K562 (cell line): ENCODE measurements around the gene EYA3. TPM values are rescaled to one million over a fixed set of nuclear protein-coding genes. Genes with fewer than 3 reads are reported as not detected.
A peak's percentile ranks its signal among the peaks of the same experiment; 100 is the strongest.

ENCODE experiments used
- ATAC-seq: fragments of 200-7000 bp; cut with Tn5 transposase; 3 replicates; pipeline ENCODE4 v1.9.1; 2020; ENCODE audit warnings: moderate library complexity
- BruUV-seq: library from RNA; stranded (reverse); fragments of 400-500 nt; replicated peaks from 2 replicates; lab custom pipeline; 2021; lab: Mats Ljungman, UMichigan
- CTCF ChIA-PET: fragments of 300-600 bp; formaldehyde crosslinking; extraction: SDS; loops from one replicate; lab custom pipeline; 2021; ENCODE audit warnings: low intra/inter-chr PET ratio; lab: Yijun Ruan, JAX
- POLR2A ChIA-PET: fragments of 300-600, 350-650 bp; sonication (Branson Sonifier 250); formaldehyde crosslinking; extraction: SDS; loops from one replicate; lab custom pipeline; 2021; ENCODE audit warnings: antibody characterized with exemption, inconsistent platforms; lab: Yijun Ruan, JAX
- DNase-seq, 4 experiments: peaks; one replicate each; pipeline versions ENCODE4 v3.0.0 to v3.0.0-alpha.2; 2011 to 2018; ENCODE audit warnings: low spot score in 3 of 4, mixed read lengths in 3 of 4; ENCODE audit errors: extremely low read depth in 1 of 4
- FAIRE-seq: peaks from 2 replicates; lab custom pipeline; 2011; peaks lifted over from hg19 to GRCh38; lab: Jason Lieb, UNC
- H2AFZ ChIP-seq: 2 replicates; pipeline ENCODE4 v1.6.0; 2011; ENCODE audit warnings: low read depth, low read length, control low read depth, inconsistent platforms
- H3K27ac ChIP-seq: fragments of 200-600 bp; 3 replicates; pipeline ENCODE4 v1.8.0; 2011; ENCODE audit warnings: low read depth, mild to moderate bottlenecking, control low read depth, inconsistent platforms, low read length, moderate library complexity, mixed read lengths; ENCODE audit errors: extremely low read depth
- H3K27me3 ChIP-seq, 2 experiments: fragments of 300-600 bp in 1 of 2; 2 replicates in 1 of 2; 3 replicates in 1 of 2; pipeline versions ENCODE4 v1.6.0 to v1.8.0; 2011; ENCODE audit warnings: inconsistent platforms in 2 of 2, low read length in 2 of 2, mild to moderate bottlenecking in 1 of 2, mixed read lengths in 1 of 2, moderate library complexity in 1 of 2; ENCODE audit not compliant: control insufficient read depth in 2 of 2, insufficient read depth in 2 of 2
- H3K36me3 ChIP-seq: fragments of 300-600 bp; 3 replicates; pipeline ENCODE4 v1.8.0; 2011; ENCODE audit warnings: mild to moderate bottlenecking, low read length, inconsistent platforms; ENCODE audit not compliant: control insufficient read depth, insufficient read depth
- H3K4me1 ChIP-seq, 2 experiments: fragments of 200-600 bp in 1 of 2; replicated peaks in 1 of 2; 2 replicates in 1 of 2; 3 replicates in 1 of 2; pipeline versions ENCODE4 v1.5.1 to v1.8.0; 2011; ENCODE audit warnings: inconsistent platforms in 2 of 2, low read length in 2 of 2, mild to moderate bottlenecking in 1 of 2, mixed read lengths in 1 of 2, moderate library complexity in 1 of 2; ENCODE audit not compliant: control insufficient read depth in 2 of 2, insufficient read depth in 2 of 2
- H3K4me2 ChIP-seq: 2 replicates; pipeline ENCODE4 v1.6.1; 2011; ENCODE audit warnings: low read length, control low read depth, inconsistent platforms, mixed read lengths; ENCODE audit not compliant: insufficient read depth
- H3K4me3 ChIP-seq: fragments of 200-600 bp; sonication (generic), shearing (Covaris generic); 2 replicates; pipeline ENCODE4 v1.5.1; 2016; ENCODE audit warnings: control low read depth, inconsistent platforms
- H3K79me2 ChIP-seq: fragments of 200-600 bp; 3 replicates; pipeline ENCODE4 v1.8.0; 2011; ENCODE audit warnings: low read length, inconsistent platforms; ENCODE audit not compliant: control insufficient read depth, insufficient read depth
- H3K9ac ChIP-seq, 2 experiments: 2 replicates each; pipeline versions ENCODE4 v1.6.0 to v1.6.1; 2011; ENCODE audit warnings: low read depth in 2 of 2, low read length in 2 of 2, control low read depth in 1 of 2, inconsistent platforms in 1 of 2, mild to moderate bottlenecking in 1 of 2, mixed read lengths in 1 of 2; ENCODE audit not compliant: insufficient read depth in 1 of 2
- H3K9me1 ChIP-seq: one replicate; pipeline ENCODE4 v1.6.0; 2011; ENCODE audit warnings: inconsistent platforms, mild to moderate bottlenecking, low read length, moderate library complexity; ENCODE audit not compliant: control insufficient read depth, insufficient read depth
- H3K9me3 ChIP-seq: replicated peaks from 2 replicates; pipeline ENCODE4 v1.5.1; 2011; ENCODE audit warnings: low read depth, low read length, inconsistent platforms; ENCODE audit not compliant: control insufficient read depth, insufficient read depth
- H4K20me1 ChIP-seq: replicated peaks from 2 replicates; pipeline ENCODE4 v1.6.1; 2011; ENCODE audit warnings: low read length, inconsistent platforms, mixed read lengths; ENCODE audit not compliant: control insufficient read depth, insufficient read depth
- ADNP ChIP-seq: fragments of 200-800 bp; sonication (Bioruptor generic); IDR thresholded peaks from 2 replicates; pipeline ENCODE4 v1.6.1; 2016; ENCODE audit warnings: missing genetic modification characterization, missing compliant biosample characterization
- BCOR ChIP-seq: fragments of 450-650 bp; IDR thresholded peaks from 2 replicates; pipeline ENCODE4 v1.6.1; 2016
- CBX2 ChIP-seq: fragments of 200-600 bp; sonication (generic); IDR thresholded peaks from one replicate; pipeline ENCODE4 v1.6.1; 2012; ENCODE audit warnings: mild to moderate bottlenecking, low read length, inconsistent platforms; ENCODE audit not compliant: insufficient read depth, poor library complexity, severe bottlenecking
- CHD4 ChIP-seq: fragments of 200-600 bp; sonication (generic); IDR thresholded peaks from 3 replicates; pipeline ENCODE4 v1.6.1; 2012; ENCODE audit warnings: low read depth, mild to moderate bottlenecking, mixed read lengths, low read length, inconsistent platforms; ENCODE audit not compliant: insufficient read depth, insufficient replicate concordance, poor library complexity, severe bottlenecking
- CSDE1 ChIP-seq, 2 experiments: fragments of 450-650 bp; IDR thresholded peaks; 2 replicates each; pipeline ENCODE4 v1.6.1; 2016; ENCODE audit warnings: mild to moderate bottlenecking in 1 of 2
- HDAC2 ChIP-seq: fragments of 450-650 bp; IDR thresholded peaks from 2 replicates; pipeline ENCODE4 v1.6.1; 2016; ENCODE audit warnings: mild to moderate bottlenecking
- HMBOX1 ChIP-seq: sonication (generic); IDR thresholded peaks from 2 replicates; pipeline ENCODE4 v1.6.1; 2016
- HMGN3 ChIP-seq: IDR thresholded peaks from 2 replicates; pipeline ENCODE4 v1.6.1; 2011; ENCODE audit warnings: borderline replicate concordance, low read depth, mild to moderate bottlenecking, mixed read lengths, low read length; ENCODE audit not compliant: insufficient read length; ENCODE audit errors: extremely low read depth
- HOXB6 ChIP-seq: fragments of 250-450 bp; sonication (Bioruptor Pico); IDR thresholded peaks from 2 replicates; pipeline ENCODE4 v1.5.1; 2022; ENCODE audit warnings: mild to moderate bottlenecking, borderline replicate concordance
- KDM1A ChIP-seq, 2 experiments: fragments of 450-650 bp; IDR thresholded peaks; 2 replicates each; pipeline ENCODE4 v1.6.1; 2016; ENCODE audit warnings: mild to moderate bottlenecking in 2 of 2
- RBM25 ChIP-seq: fragments of 200-400 bp; formaldehyde crosslinking; IDR thresholded peaks from 2 replicates; pipeline ENCODE4 v1.6.1; 2018; ENCODE audit warnings: low read length, low read depth, moderate library complexity; ENCODE audit not compliant: severe bottlenecking
- RCOR1 ChIP-seq, 2 experiments: IDR thresholded peaks; 2 replicates each; pipeline ENCODE4 v1.6.1; 2012; ENCODE audit warnings: low read depth in 2 of 2, low read length in 2 of 2, borderline replicate concordance in 1 of 2, improper control_type of control experiment in 1 of 2
- SMARCA5 ChIP-seq: fragments of 450-650 bp; IDR thresholded peaks from 2 replicates; pipeline ENCODE4 v1.6.1; 2016
- THRA ChIP-seq: fragments of 450-650 bp; IDR thresholded peaks from 2 replicates; pipeline ENCODE4 v1.6.1; 2017; ENCODE audit warnings: mild to moderate bottlenecking, moderate library complexity
- ZNF24 ChIP-seq: fragments of 450-650 bp; IDR thresholded peaks from 2 replicates; pipeline ENCODE4 v1.6.1; 2016
- WGBS: fragments of 100-300 bp; shearing (Covaris generic); methylation state at CpG from one replicate; pipeline ENCODE4 v1.1.6; 2016; ENCODE audit warnings: low coverage, mixed read lengths; ENCODE audit not compliant: insufficient coverage; ENCODE audit errors: missing lambda C conversion rate; 5-methylcytosine and 5-hydroxymethylcytosine counted together
- in situ Hi-C: fragments of 300-500 bp; cut with MboI; formaldehyde crosslinking; loops from 4 replicates; pipeline ENCODE4 v1.15.0; 2018; ENCODE audit warnings: inconsistent platforms, mixed read lengths
- intact Hi-C: fragments of 100-400 bp; cut with micrococcal nuclease; formaldehyde crosslinking; loops from 2 replicates; pipeline ENCODE4 v1.14.2; 2022
- polyA plus RNA-seq, 8 experiments: library from polyadenylated mRNA; depleted of rRNA in 4 of 8; stranded (reverse) in 5 of 8; unstranded in 3 of 8; fragments of >200 nt; fragmentation: Nextera tagmentation in 2 of 8; fragmentation: Illumina TruSeq in 1 of 8; extraction: Ambion mirVana in 2 of 8; extraction: Trizol in 1 of 8; gene quantifications; 2 replicates each; pipeline versions ENCODE4 v1.2.1 to v1.2.3, GENCODE V29; 2011 to 2014; ENCODE audit warnings: inconsistent platforms in 1 of 8, missing spikeins in 1 of 8
- total RNA-seq, 7 experiments: library from RNA; depleted of rRNA in 6 of 7; stranded (reverse); fragments of >200 nt in 6 of 7; fragmentation: Illumina TruSeq in 2 of 7; extraction: Trizol in 2 of 7; gene quantifications; 2 replicates each; pipeline versions ENCODE4 v1.2.1 to v1.2.3, GENCODE V29; 2011 to 2021; ENCODE audit warnings: low replicate concordance in 1 of 7

Gene EYA3
- total and polyA plus RNA-seq, 9 of the 15 experiments (the other 6 are each of a cell fraction or from before 2014, with no cell fraction given), result 21.7 to 64.0 (median 43.6) TPM

DNA sequence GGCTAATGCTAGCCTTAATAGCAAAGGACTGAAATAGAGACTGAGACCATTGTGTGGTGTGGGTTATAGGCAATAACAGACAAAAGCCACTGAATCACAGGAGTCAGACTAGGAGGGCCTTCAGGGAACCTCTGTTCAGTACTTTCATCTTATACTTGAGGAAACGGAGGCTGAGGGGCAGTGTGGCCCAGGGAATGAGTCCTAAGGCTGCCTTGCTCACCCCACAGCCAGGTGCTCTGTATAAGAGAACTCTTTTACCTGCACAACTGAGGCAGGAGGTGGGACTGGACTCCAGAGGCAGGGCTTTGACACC lies 150.9 kb downstream of the EYA3 start (continued):
- no peak for TF ChIP-seq HMBOX1
- no peak for TF ChIP-seq CBX2

GRCh38 chr1:27936370-27936769 lies 152.0 kb downstream of the EYA3 start:
- in situ Hi-C loops (no loop called here), intact Hi-C loops (loop anchor here (5.0 kb wide), 1 partner anchor 79 kb away; no protein-coding TSS in a partner anchor)
- BruUV-seq, result no TSS peak
- ATAC-seq (no peak), FAIRE-seq (no peak), DNase-seq (no peak)
- H3K27me3 ChIP-seq, result no peaks in the 10 kb centered on the region
- 17% methylated on average over 4 of the region's 5 CpGs for WGBS
- no peak overlapping the region for H3K27ac ChIP-seq
- H3K36me3 ChIP-seq, result no peaks in the 10 kb centered on the region
- no peaks in the 10 kb centered on the region for H3K79me2 ChIP-seq
- H3K9me1 ChIP-seq, result no peaks in the 10 kb centered on the region
- no peak overlapping the region for H3K9ac ChIP-seq
- ChIA-PET CTCF (no interaction called here), POLR2A (interaction anchor here (2.0 kb wide), 1 partner anchor 9 kb away, joined by 16 read pairs; no protein-coding TSS in a partner anchor)
- no peaks in the 10 kb centered on the region for H4K20me1 ChIP-seq
- H2AFZ ChIP-seq, result no peak overlapping the region
- H3K4me1 ChIP-seq, result peaks cover 13 to 18% of the 10 kb centered on the region in 2 experiments
- H3K9me3 ChIP-seq, result no peaks in the 10 kb centered on the region
- no peak overlapping the region for H3K4me3 ChIP-seq
- TF ChIP-seq KDM1A (IDR thresholded peaks at IDR 0.05), result peak in 1 of 2 experiments; percentile 80; a peak in 2 of 4 replicates
- no peak for TF ChIP-seq HOXB6
- TF ChIP-seq BCOR, result peak; percentile 96
- TF ChIP-seq HMGN3, result no peak
- peak; percentile 81 for TF ChIP-seq ADNP (tag)
- TF ChIP-seq RCOR1 (IDR thresholded peaks at IDR 0.05; ENCODE audit: borderline replicate concordance in 1 of 2, low read depth in 2 of 2, low read length in 2 of 2), result peak in 1 of 2 experiments; percentile 50; a peak in 1 of 4 replicates
- peak; percentile 94 for TF ChIP-seq RBM25
- TF ChIP-seq CHD4, result peak; percentile 65
- TF ChIP-seq SMARCA5, result peak; percentile 73; the same call in 1 of the 2 replicates
- TF ChIP-seq CSDE1 (IDR thresholded peaks at IDR 0.05), result no peak
- TF ChIP-seq HDAC2, result peak; percentile 84
- no peak for TF ChIP-seq THRA
- no peak for TF ChIP-seq ZNF24
- TF ChIP-seq, all 486 proteins: peak for 8
- no peak overlapping the region for H3K4me2 ChIP-seq
